Testis (tissue), 2 donors: ENCODE measurements around the gene SLC9A9.

Experiments used
- POLR2A ChIP-seq: fragments of 450-650 bp; IDR thresholded peaks from one replicate; pipeline ENCODE4 v1.6.1; 2017; ENCODE audit warnings: antibody characterized with exemption, mild to moderate bottlenecking, moderate library complexity
- TF ChIP-seq, protein P1 (sequence below), 3 experiments: fragments of 450-650 bp in 2 of 3; fragments of 200-600 bp in 1 of 3; sonication (generic) in 1 of 3; IDR thresholded peaks; one replicate each; pipeline ENCODE4 v1.5.1; 2016 to 2019; ENCODE audit warnings: antibody characterized with exemption in 3 of 3, mild to moderate bottlenecking in 2 of 3, moderate library complexity in 1 of 3

DNA sequence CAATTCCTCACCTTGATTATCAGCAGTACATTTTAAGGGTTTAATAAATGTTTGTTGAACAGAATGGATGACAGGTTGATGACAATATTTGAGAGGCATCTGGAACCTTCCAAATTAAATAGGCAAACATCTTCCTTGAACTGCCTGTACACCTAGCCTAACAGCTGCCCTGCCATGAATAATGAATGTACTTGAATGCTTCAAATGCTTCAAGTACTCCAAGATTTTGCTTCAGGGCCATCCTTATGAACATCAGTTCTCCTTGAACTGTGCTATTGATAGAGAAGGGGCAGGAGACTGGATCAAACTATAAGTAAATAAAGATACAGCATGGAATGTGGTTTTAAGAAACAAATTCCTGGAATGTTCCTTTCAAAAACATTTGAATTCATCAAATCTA is 591.9 kb downstream of the SLC9A9 start:
- TF ChIP-seq, protein P1, sequence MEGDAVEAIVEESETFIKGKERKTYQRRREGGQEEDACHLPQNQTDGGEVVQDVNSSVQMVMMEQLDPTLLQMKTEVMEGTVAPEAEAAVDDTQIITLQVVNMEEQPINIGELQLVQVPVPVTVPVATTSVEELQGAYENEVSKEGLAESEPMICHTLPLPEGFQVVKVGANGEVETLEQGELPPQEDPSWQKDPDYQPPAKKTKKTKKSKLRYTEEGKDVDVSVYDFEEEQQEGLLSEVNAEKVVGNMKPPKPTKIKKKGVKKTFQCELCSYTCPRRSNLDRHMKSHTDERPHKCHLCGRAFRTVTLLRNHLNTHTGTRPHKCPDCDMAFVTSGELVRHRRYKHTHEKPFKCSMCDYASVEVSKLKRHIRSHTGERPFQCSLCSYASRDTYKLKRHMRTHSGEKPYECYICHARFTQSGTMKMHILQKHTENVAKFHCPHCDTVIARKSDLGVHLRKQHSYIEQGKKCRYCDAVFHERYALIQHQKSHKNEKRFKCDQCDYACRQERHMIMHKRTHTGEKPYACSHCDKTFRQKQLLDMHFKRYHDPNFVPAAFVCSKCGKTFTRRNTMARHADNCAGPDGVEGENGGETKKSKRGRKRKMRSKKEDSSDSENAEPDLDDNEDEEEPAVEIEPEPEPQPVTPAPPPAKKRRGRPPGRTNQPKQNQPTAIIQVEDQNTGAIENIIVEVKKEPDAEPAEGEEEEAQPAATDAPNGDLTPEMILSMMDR (IDR thresholded peaks at IDR 0.05) = no peak
- no peak for TF ChIP-seq POLR2A
